SU-DHL-6 (cell line): Measurements from ENCODE around the gene FAS.

ENCODE experiments used
- CTCF ChIP-seq: fragments of 200-600 bp; sonication (generic); IDR thresholded peaks from one replicate; pipeline ENCODE4 v1.5.1; 2017; ENCODE audit warnings: antibody characterized with exemption, mild to moderate bottlenecking, low read length, moderate library complexity; ENCODE audit not compliant: insufficient read depth, poor library complexity, severe bottlenecking
- EZH2phosphoT487 ChIP-seq: fragments of 200-600 bp; sonication (generic), shearing (Covaris generic); conservative IDR thresholded peaks from 2 replicates; pipeline ENCODE4 v1.6.1; 2018; ENCODE audit warnings: mild to moderate bottlenecking, antibody characterized with exemption, low read length, moderate library complexity, mixed read lengths

GRCh38 chr10:88941026-88941425 is 49.6 kb upstream of the FAS start:
- TF ChIP-seq CTCF (no peak), EZH2phosphoT487 (no peak)
